PFSK-1 (cell line): Measurements from ENCODE around the gene ENTPD1.
A peak's percentile ranks its signal among the peaks of the same experiment; 100 is the strongest.

Experiments used
- FOXP2 ChIP-seq: optimal IDR thresholded peaks from 2 replicates; pipeline ENCODE3; 2011; ENCODE audit warnings: borderline replicate concordance, control low read depth, inconsistent platforms; ENCODE audit not compliant: insufficient read depth; ENCODE audit errors: extremely low read length, extremely low read depth
- POLR2AphosphoS5 ChIP-seq: IDR thresholded peaks from 2 replicates; pipeline ENCODE4 v1.6.1; 2012; ENCODE audit warnings: low read depth, mild to moderate bottlenecking, control low read depth, low read length, moderate library complexity
- REST ChIP-seq, 2 experiments: IDR thresholded peaks; 2 replicates each; pipeline versions ENCODE4 v1.6.1 to v1.8.0; 2011 to 2012; ENCODE audit warnings: low read depth in 2 of 2, low read length in 2 of 2, control low read depth in 1 of 2, inconsistent platforms in 1 of 2, mild to moderate bottlenecking in 1 of 2, moderate library complexity in 1 of 2; ENCODE audit not compliant: insufficient read depth in 1 of 2
- SIN3A ChIP-seq: IDR thresholded peaks from 2 replicates; pipeline ENCODE4 v1.6.1; 2012; ENCODE audit warnings: mild to moderate bottlenecking, low read length, moderate library complexity, borderline replicate concordance; ENCODE audit not compliant: insufficient read depth
- TAF1 ChIP-seq: IDR thresholded peaks from 2 replicates; pipeline ENCODE4 v1.6.1; 2012; ENCODE audit warnings: low read length, control low read depth, borderline replicate concordance; ENCODE audit not compliant: insufficient read depth

ENTPD1 gene

DNA sequence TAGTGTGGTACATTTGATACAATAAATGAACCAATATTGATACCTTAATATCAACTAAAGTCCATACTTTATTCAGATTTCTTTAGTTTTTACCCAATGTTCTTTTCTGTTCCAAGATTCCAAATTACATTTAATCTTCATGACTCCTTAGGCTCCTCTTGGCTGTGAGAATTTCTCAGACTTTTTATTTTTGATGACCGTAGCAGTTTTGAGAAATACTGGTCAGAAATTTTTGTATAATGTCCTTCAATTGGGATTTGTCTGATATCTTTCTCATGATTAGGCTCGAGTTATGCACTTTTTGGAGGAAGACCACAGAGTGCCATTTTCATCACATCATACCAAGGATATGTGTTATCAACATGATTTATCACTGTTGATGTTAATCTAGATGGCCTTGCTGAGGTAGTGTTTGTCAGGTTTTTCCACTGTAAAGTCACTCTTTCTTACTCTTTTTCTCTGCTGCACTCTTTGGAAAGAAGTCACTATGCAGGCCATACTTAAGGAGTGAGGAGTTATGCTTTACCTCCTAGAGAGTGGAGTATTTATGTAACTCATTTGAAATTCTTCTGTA, 12.9 kb upstream of the ENTPD1 start:
- no peak for TF ChIP-seq FOXP2
- TF ChIP-seq TAF1, result no peak
- no peak for TF ChIP-seq REST (IDR thresholded peaks at IDR 0.05; ENCODE audit: insufficient read depth in 1 of 2, low read depth in 2 of 2, low read length in 2 of 2)
- TF ChIP-seq POLR2AphosphoS5, result no peak
- TF ChIP-seq SIN3A, result no peak

- TF ChIP-seq FOXP2 (no peak), REST (IDR thresholded peaks at IDR 0.05; ENCODE audit: insufficient read depth in 1 of 2, low read depth in 2 of 2, low read length in 2 of 2) (no peak), TAF1 (no peak), POLR2AphosphoS5 (no peak), SIN3A (no peak)
Observed at GRCh38 chr10:95745501-95745900, 10.5 kb upstream of the ENTPD1 start.

- TF ChIP-seq FOXP2, result no peak
- no peak for TF ChIP-seq TAF1
- TF ChIP-seq REST (IDR thresholded peaks at IDR 0.05; ENCODE audit: insufficient read depth in 1 of 2, low read depth in 2 of 2, low read length in 2 of 2), result no peak
- no peak for TF ChIP-seq POLR2AphosphoS5
- TF ChIP-seq SIN3A, result no peak
Observed at GRCh38 chr10:95748349-95748748, 7.6 kb upstream of the ENTPD1 start.

GRCh38 chr10:95755511-95756004, 405 bp upstream of the ENTPD1 start:
- TF ChIP-seq TAF1 (0 out of 2 replicates have a peak, but pooled peaks have one; percentile 35), SIN3A (no peak), POLR2AphosphoS5 (no peak), FOXP2 (no peak), REST (IDR thresholded peaks at IDR 0.05; ENCODE audit: insufficient read depth in 1 of 2, low read depth in 2 of 2, low read length in 2 of 2) (no peak)
